ENCODE data around the gene SAFB.

GRCh38 chr19:5607318-5608275 is 15.3 kb upstream of the SAFB start:
- TF ChIP-seq POLR2A (IDR thresholded peaks at IDR 0.05) = no peak
- TF ChIP-seq CTCF (IDR thresholded peaks at IDR 0.05 in 4 of 5, conservative IDR thresholded peaks at IDR 0.05 in 1 of 5) = no peak
